Progenitor cell of endocrine pancreas (in vitro differentiated cells): ENCODE data around the gene PITPNC1. TPM values are rescaled to one million over a fixed set of nuclear protein-coding genes. Genes with fewer than 3 reads are reported as not detected.

ENCODE experiments used
- DNase-seq: peaks from one replicate; pipeline ENCODE4 v3.0.0; 2021; ENCODE audit warnings: low spot score; ENCODE audit not compliant: unreplicated experiment
- H3K27ac Mint-ChIP-seq: 2 replicates; pipeline ENCODE4 v1.8.0; 2021; ENCODE audit warnings: mild to moderate bottlenecking, moderate library complexity, mixed read lengths
- H3K27me3 Mint-ChIP-seq: 2 replicates; pipeline ENCODE4 v1.8.0; 2021; ENCODE audit warnings: mixed read lengths
- H3K36me3 Mint-ChIP-seq: 2 replicates; pipeline ENCODE4 v1.8.0; 2022; ENCODE audit warnings: mixed read lengths; ENCODE audit not compliant: insufficient read depth
- H3K4me1 Mint-ChIP-seq: 2 replicates; pipeline ENCODE4 v1.8.0; 2021; ENCODE audit warnings: low read depth, mixed read lengths
- H3K4me3 Mint-ChIP-seq: 2 replicates; pipeline ENCODE4 v1.8.0; 2021; ENCODE audit warnings: low read depth, mild to moderate bottlenecking, moderate library complexity, mixed read lengths
- H3K9me3 Mint-ChIP-seq: 2 replicates; pipeline ENCODE4 v1.8.0; 2021; ENCODE audit warnings: low read depth, mixed read lengths
- CTCF ChIP-seq: fragments of 200-600 bp; sonication (generic); IDR thresholded peaks from one replicate; pipeline ENCODE4 v1.5.0; 2021; ENCODE audit warnings: antibody characterized with exemption, mild to moderate bottlenecking; ENCODE audit not compliant: unreplicated experiment
- total RNA-seq: library from RNA; stranded (reverse); gene quantifications from 2 replicates; pipeline ENCODE4 v1.2.1, GENCODE V29; 2021

The PITPNC1 gene
- total RNA-seq, 1 donor from 2014 or later, result 53.2 TPM

GRCh38 chr17:67365738-67366192 is 11.3 kb upstream of the PITPNC1 start:
- Mint-ChIP-seq H3K27me3 (no peaks in the 10 kb centered on the region), H3K9me3 (no peaks in the 10 kb centered on the region), H3K4me3 (peak overlapping the region; percentile 87), H3K36me3 (peaks cover 12% of the 10 kb centered on the region), H3K27ac (peak overlapping the region; percentile 93), H3K4me1 (peaks cover 19% of the 10 kb centered on the region)
- DNase-seq, result no peak
- TF ChIP-seq CTCF, result no peak

GRCh38 chr17:67366193-67367157 is 10.6 kb upstream of the PITPNC1 start, which contains the start of gene PSMD12:
PSMD12 (minus strand) TSS chr17:67366577; CDS start chr17:67366519, 58 bp downstream.
- H3K27me3 Mint-ChIP-seq, result no peaks in the 10 kb centered on the region
- peaks cover 19% of the 10 kb centered on the region for H3K4me1 Mint-ChIP-seq
- peak within 1 kb of the TSS; percentile 87 for H3K4me3 Mint-ChIP-seq
- peak; percentile 90 for DNase-seq
- peak within 1 kb of the TSS; percentile 93 for H3K27ac Mint-ChIP-seq
- TF ChIP-seq CTCF, result no peak
- peaks cover 11% of the 10 kb centered on the region for H3K36me3 Mint-ChIP-seq
- H3K9me3 Mint-ChIP-seq, result no peaks in the 10 kb centered on the region

GRCh38 chr17:67369676-67370075 is 7.4 kb upstream of the PITPNC1 start:
- no peaks in the 10 kb centered on the region for H3K27me3 Mint-ChIP-seq
- no peak for TF ChIP-seq CTCF
- H3K4me1 Mint-ChIP-seq, result peaks cover 16% of the 10 kb centered on the region
- H3K27ac Mint-ChIP-seq, result no peak overlapping the region
- DNase-seq, result no peak
- peaks cover 1% of the 10 kb centered on the region for H3K36me3 Mint-ChIP-seq
- H3K9me3 Mint-ChIP-seq, result no peaks in the 10 kb centered on the region
- no peak overlapping the region for H3K4me3 Mint-ChIP-seq

GRCh38 chr17:67372751-67373150 is 4.3 kb upstream of the PITPNC1 start:
- TF ChIP-seq CTCF, result no peak
- no peak for DNase-seq
- Mint-ChIP-seq H3K9me3 (no peaks in the 10 kb centered on the region), H3K4me1 (peaks cover 14% of the 10 kb centered on the region), H3K4me3 (no peak overlapping the region), H3K27me3 (no peaks in the 10 kb centered on the region), H3K36me3 (no peaks in the 10 kb centered on the region), H3K27ac (no peak overlapping the region)

- H3K27me3 Mint-ChIP-seq, result no peaks in the 10 kb centered on the region
- DNase-seq, result peak; percentile 70
- H3K9me3 Mint-ChIP-seq, result peaks cover 3% of the 10 kb centered on the region
- peak overlapping the region; percentile 23 for H3K27ac Mint-ChIP-seq
- peak overlapping the region; percentile 67 for H3K4me3 Mint-ChIP-seq
- H3K4me1 Mint-ChIP-seq, result peaks cover 17% of the 10 kb centered on the region
- TF ChIP-seq CTCF, result peak; percentile 82
- H3K36me3 Mint-ChIP-seq, result peaks cover 4% of the 10 kb centered on the region
Observed at GRCh38 chr17:67374329-67375053, 2.6 kb upstream of the PITPNC1 start.
